IPS-NIHi11 (cell line): ENCODE measurements around the gene HSD17B1.
"Not testable (repeated sequence)": the region's sequence is repeated elsewhere in the genome, so short reads cannot be mapped to it uniquely, and the experiment has no call there.

Experiments
- DNase-seq: peaks from one replicate; pipeline ENCODE4 v3.0.0; 2012; ENCODE audit warnings: mixed read lengths, low spot score

HSD17B1 gene, protein sequence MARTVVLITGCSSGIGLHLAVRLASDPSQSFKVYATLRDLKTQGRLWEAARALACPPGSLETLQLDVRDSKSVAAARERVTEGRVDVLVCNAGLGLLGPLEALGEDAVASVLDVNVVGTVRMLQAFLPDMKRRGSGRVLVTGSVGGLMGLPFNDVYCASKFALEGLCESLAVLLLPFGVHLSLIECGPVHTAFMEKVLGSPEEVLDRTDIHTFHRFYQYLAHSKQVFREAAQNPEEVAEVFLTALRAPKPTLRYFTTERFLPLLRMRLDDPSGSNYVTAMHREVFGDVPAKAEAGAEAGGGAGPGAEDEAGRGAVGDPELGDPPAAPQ

DNA sequence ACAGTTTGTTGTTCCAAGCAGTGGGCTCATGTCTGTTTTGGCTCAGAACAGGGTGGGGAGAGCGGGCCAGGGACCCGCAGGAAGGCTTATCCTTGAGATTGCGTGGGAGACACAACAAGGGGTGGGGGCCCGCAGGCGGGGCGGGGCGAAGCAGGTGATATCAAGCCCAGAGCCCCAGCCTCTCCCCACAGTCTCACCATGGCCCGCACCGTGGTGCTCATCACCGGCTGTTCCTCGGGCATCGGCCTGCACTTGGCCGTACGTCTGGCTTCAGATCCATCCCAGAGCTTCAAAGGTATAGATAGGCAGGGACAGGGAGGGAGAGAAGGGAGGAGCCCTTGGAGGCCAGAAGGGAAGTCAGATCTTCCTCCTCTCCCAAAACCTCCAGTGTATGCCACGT, at the start of gene HSD17B1:
Gene HSD17B1, plus strand, starts transcription at position 188 of the 400 bp plus-strand sequence. Its CDS starts 11 bp downstream, at position 199.
- not testable (repeated sequence) for DNase-seq

DNA sequence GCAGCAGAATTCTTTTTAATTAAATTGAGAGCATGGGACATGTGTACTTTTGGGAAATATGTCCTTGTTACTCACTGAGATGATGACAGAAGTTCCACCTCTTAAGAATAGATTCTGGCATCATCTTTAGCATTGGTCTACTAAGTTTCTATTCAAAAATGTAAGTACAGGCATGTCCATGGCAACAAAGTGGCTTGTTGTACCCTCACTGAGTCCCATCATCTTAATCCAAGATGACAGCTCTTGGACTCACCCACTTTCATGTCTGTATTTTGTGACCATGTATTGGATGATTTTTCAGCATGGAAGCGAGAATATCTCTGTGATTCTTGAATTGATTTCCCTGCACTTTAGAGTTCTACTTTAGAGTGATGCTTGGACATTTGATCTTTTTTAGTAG, 49.8 kb upstream of the HSD17B1 start:
- DNase-seq, result no peak

- DNase-seq, result no peak
Measured at GRCh38 chr17:42507671-42508070, 45.1 kb upstream of the HSD17B1 start.

DNA sequence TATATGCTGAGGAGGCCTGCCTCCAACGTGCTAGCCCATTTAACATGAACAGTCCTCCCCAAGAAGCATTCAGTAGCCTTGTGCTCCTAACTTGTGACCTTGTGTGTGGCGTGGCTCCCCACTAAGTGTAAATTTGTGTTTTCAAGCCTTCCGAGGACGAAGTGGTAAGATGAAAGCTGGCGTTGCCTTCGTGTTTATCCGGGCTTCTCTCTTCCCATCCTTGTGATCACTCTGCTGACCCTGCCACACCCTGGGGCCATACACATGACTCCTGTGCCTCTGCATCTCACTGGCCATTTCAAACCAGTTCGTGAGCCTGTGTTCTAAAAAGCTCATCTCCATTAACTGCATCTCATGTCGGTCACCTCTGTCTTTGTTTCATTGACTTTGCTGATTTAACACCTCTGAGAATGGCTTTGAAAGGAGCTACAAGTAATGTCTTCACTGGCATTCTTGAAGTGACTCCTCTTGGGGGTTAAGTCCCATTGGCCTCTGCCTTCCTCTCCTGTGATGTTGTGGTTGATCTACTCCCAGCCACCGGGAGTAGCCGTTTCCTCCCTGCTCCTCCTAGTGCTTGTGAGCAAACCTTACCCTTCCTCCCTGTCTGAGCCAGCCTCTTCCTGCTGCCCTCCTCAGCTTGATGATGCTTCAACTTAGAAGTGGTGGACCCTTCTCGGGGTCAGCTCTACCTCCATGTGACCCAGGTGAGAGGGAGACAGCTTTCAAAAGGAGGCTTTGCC, 44.1 kb upstream of the HSD17B1 start:
- no peak for DNase-seq

DNA sequence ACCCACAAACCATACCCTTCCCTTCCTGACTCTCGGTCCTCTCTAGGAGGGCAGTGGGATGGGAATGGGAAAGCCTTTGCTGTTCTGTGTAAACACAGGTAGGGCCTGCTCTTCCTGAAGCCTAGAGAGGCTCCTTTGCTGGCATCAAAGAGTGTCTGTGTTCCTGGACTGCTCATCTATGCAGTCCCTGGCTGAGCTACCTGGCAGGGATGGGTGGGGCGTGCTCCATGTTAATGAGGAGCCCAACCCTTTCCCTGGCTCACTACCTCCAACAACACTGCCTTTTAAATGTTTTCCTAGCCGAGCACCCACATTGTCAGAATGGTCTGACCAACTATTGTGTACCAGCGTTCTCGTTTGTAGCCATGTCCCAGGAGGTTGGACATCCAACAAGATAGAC, 43.3 kb upstream of the HSD17B1 start:
- DNase-seq, result no peak

GRCh38 chr17:42509841-42510240, 42.9 kb upstream of the HSD17B1 start:
- no peak for DNase-seq

GRCh38 chr17:42512246-42512645, 40.5 kb upstream of the HSD17B1 start:
- no peak for DNase-seq

DNA sequence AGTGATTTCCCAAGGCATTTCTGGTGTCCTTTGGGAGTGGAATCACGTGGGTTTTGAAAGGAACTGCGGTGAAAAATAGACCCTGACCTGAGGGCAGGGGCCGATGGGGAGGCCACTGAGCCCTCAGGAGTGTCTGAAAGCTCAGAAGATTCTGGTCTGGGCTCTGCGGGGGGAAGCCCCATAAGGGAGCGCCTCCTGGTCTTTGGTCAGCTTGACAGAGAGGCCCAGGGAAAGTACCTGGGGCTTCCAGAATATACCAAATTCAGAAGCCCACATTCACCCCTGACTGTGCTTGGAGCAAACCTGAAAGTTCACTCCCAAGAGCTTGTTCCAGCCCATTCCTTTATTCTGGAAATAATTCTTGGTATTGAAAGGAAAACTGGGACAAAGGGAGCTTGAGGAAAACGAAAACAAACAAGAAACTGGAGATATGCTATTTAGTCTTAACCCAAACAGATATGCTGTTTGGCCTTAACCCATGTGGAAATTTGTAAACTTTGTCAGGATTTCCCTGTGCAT, 39.9 kb upstream of the HSD17B1 start:
- DNase-seq, result no peak

DNA sequence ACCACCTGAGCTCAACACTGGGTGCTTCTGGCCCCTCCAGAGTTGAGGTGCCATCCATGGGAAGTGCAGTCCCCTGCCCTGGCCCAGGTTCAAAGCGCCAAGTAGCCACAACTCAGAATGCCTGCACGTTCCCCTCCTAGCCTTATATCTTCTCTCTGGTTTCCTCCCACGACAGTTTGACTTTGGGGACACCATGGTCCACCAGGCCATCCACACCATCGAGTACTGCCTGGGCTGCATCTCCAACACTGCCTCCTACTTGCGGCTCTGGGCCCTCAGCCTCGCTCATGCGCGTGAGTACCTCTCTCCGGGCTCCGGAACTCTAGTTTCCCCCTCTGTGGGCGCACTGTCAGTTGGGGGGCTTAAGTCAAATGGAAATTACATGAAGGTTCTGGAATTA, 39.0 kb upstream of the HSD17B1 start:
- DNase-seq, result no peak

DNA sequence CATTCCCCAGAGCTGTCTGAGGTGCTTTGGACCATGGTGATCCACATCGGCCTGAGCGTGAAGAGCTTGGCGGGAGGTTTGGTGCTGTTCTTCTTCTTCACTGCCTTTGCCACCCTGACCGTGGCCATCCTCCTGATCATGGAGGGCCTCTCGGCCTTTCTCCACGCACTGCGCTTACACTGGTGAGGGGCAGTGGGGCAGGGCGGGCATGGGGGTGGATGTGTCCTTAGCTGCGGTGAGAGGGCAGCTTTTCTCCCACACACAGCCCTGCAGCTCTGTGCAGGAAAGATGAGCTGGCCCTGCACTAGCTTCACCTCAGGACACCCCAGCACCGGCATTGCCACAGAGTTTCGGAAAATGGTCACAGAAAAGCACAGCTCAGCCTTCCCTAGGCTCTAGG, 38.4 kb upstream of the HSD17B1 start:
- DNase-seq, result no peak

GRCh38 chr17:42514867-42515266, 37.9 kb upstream of the HSD17B1 start:
- DNase-seq, result no peak

- peak; percentile 94 for DNase-seq
Measured at GRCh38 chr17:42517516-42517915, 35.2 kb upstream of the HSD17B1 start.

DNA sequence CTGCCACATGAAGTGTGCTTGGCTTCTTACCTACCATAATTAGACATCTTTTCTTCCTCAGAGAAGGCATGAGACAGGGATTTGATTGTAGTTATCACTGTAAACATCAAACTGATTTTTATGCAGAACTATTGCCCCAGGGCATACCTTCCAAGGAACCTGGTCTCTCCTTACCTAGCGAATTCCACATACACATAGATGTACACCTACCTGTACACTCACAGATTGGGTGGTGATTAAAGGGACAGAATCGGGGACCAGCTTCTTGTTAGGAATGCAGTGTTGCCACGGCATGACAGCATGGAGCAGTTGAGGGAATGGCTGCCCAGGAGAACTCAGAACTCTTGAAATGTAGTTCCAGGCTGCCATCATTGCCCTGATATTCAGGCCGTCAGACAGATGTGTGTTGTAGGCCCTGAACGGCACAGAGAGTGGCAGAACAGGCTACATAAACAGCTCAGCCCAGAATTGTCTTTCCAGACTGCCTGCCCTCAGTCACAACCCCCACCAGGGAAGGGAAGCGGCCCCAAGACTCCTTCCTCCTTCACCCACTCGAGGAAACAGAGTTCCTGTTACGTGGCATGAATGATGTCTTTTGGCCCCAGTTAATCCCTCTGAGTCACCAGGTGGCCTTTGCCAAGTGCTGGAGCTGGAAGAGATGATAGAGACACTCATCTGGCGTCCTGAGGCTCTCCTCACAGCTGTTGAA, 34.5 kb upstream of the HSD17B1 start:
- no peak for DNase-seq

GRCh38 chr17:42518755-42519545, 33.8 kb upstream of the HSD17B1 start:
- no peak for DNase-seq

DNA sequence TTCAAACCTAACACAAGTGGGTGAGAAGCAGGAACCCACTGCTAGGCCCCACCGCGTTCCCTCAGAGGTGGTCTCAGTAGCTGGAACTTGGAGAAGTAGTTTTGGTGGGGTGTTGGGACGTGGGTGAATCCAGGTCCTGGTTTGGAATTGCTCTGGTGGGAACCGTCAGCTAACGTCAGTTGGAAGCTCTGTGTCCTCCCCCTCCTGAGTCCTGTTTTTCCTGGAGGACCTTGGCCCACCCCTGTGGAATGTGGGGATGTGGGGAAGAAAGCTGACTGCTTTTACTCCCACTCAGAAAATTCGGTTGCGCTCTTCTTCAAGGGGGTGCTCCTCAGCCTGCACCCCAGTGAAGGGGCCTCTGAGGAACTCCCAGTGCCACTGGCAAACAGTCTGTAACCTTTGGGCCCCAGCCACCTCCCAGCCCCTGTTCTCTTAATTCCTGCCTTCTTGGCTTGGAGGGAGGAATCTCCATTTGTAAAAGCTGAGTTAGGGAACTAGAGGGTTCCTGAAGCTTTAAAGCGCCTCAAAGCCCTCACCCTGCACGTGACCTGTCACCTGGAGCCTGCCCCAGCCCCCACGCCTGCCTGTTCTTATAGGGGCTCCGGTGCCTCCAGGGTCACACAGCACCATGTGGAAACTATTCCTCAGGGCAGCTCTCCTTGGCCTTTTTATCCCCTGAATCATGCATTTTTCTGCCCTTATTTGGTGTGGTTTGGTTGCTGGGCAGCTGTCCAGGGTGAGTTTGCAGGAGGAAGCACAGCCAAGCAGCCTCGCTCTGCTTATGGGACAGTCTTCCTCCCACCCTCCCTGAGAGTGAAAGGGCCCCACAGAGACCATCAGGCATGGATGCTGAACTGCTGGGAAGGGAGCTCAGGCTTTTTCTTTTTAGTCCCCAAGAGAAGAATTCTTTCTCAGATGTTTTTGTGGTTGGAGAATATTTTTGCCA, 32.9 kb upstream of the HSD17B1 start:
- peak; percentile 80 for DNase-seq

DNA sequence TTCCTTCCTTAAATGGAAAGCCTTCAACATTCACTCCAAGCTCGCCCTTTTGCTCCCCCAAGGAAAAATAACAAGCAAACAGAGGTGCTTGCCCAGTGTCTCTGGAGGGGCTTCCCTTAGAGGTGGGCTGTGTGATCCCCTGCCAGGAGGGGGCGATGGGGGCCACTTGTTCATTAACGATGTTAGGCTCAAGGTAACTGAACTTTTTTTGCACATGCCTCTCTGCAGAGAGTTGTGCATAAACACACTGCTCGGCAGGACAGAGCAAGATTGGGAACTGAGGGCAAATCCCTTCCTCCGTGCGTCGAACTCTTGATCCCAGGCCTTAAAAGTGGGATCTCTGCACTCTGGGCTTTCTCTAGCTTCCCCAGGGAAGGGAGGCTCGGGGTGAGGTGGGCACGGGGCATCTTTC, 32.2 kb upstream of the HSD17B1 start:
- DNase-seq, result no peak

- DNase-seq, result no peak
Measured at GRCh38 chr17:42521036-42521435, 31.7 kb upstream of the HSD17B1 start.

DNA sequence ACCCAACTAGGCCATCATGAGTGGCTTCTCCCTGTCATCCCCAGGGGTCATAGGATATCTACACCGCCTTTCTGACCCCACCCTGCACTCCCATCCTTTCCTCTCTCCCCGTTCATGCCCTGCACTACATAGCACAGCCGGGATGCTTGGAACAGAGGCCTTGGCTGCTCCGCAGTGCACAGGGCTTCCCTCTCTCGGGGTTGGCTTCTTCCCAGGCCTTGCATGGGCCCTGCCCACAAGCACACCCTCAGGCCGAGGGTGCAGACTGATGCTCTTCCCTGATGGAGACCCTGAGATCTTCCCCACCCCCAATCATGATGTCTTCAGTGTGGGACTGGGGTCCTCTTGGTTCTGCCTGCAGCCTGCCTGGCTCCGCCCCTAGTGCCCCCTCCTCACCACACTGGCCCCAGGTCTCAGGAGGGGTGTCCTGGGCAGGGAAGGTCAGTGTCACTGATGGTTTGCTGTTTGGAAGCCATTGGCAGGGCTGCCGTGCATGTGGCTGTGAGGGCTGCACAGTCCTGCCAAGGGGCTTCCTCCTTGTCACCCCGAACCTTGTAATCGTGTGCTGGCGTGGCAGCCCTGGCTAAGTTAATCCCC, 31.0 kb upstream of the HSD17B1 start:
- no peak for DNase-seq

- no peak for DNase-seq
Measured at GRCh38 chr17:42522263-42522790, 30.4 kb upstream of the HSD17B1 start.

DNA sequence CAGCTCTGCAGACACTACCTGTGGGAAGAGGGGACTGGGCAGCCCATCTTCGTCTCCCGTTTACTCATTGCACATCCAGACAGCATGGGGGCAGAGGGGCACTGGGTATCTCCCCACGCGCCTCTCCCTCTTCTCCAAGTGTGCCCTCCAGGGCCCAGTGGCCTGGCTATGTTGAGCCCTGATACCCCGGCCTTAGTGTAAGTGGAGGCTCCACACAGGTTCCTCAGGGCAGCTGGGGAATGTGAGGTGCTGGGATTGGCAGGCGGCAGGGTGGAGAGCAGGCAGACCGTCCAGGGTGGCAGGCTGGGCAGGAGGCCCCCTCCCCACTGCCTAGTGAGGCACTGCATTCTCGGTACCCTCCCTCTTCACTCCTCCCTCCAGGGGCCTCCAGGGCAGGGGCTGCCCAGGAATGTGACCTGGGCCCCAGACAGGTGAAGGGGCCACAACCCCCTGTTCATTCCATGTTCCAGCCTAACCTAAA, 29.9 kb upstream of the HSD17B1 start:
- DNase-seq, result no peak
